NCI-H1694 (cell line): ENCODE measurements around the gene KDM4B.
"Not testable (repeated sequence)": the region's sequence is repeated elsewhere in the genome, so short reads cannot be mapped to it uniquely, and the experiment has no call there.

Source experiments
- DNase-seq: peaks from one replicate; lab custom pipeline; 2025; lab: John Stamatoyannopoulos, UW

Gene KDM4B

GRCh38 chr19:4967738-4968461, 1.0 kb upstream of the KDM4B start:
- no peak for DNase-seq

DNA sequence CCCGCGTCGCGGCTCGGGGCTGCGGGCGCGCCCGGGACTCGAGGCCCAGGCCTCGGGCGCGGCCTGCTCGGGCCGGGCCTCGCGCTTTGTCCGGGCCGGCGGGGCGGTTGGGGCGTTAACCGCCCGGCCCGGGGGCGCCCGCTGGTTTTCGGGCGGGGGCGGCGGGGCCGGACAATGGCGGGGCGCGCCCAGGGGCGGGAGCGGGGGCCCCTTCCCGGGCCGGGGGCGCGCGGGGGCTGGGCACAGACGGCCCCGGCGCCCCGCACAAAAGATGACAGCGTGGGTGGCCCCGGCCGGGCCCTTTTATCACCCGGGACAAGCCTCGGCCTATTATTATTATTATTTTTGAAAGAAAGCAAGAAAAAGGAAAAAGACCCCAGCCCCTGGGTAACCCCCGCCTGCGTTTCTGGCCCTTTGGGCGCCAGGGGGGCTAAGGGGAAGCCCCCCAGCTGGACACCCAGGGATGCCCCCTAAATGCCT, 419 bp downstream of the KDM4B start:
- no peak for DNase-seq

DNA sequence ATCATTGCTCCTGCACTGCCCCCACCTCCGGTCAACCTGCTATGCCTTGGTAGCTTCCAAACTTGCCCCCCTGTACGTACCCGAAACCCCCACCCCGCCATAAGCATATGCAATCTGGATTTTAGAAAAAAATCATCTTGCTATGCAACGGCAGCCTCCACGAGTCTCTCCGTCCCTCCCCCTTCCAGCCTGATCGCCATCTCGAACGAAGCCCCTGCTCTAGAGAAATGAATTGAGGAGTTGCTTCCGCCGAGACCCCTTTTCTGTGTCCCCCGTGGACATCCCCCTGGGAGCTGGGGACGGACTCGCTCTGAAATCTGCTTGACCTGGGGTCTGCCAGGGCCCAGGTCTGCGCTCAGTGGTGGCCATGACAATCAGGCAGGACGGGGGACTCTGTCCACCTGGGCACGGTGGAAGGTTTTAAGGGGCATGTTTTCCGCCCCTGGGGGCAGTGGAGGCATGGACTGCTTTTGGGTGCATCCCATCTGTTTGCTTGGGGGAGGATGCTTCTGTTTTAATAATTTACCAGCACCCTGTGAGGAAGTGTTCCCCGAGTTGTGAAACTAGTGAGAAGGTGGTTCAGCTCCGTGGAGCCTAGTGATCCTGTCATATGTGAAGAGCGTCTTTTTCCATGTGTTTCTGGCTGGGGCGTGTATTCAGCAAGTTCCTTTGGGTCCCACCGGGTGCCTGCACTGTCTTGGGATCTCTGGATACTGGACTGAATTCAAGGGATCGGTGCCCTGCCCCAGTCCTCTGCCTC, 1.0 kb downstream of the KDM4B start:
- no peak for DNase-seq

GRCh38 chr19:4970558-4971423, 1.9 kb downstream of the KDM4B start:
- DNase-seq: no peak

DNA sequence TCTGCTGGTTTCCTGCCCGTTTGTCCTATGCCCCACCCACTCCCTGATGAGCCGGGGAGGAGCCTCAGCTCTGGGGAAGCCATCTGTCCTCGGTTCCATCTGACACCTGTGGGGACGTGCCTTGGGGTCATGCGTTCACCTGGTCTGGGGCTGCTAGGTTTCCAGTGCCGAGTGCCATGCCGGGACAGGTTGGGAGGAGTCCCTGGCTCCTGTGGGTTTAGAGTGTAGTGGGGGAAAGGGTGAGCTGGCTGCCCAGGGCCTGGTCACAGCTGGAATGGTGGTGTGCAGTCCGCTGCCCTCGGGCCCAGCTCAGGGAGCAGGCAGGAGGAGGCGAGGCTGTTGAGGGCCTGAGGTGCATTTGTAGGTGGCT, 2.5 kb downstream of the KDM4B start:
- DNase-seq: no peak

DNA sequence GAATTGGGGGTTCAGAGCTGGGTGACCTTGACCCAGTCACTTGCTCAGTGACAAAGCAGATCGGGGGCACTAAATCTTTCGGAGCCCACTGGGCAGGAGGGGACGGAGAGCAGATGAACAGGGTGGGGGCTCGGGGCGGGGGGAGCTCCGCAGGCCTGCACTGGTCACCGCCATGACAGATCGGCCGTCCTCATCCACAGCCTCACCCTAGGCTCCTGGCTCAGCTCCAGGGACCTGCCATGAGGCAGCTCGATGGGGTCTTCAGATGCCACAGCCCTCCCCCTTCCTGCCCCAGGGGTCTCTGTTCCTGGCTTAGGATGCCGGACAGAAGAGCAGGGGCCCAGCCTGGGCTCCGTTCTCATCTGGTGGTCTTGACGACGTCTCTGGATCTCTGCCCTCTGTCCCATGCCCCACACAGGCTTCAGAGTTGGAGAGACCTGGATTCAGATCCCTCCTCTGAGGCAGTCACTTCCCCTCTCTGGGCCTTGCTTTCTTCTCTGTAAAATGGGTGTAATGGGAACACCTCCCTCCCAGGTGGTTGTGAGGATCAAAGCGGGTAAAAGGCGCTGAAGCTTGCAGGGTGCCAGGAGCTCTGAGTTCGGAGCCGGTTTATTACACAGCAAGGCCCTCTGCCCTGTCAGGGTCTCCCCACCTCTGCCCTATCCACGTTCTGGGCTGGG, 3.0 kb downstream of the KDM4B start:
- no peak for DNase-seq

GRCh38 chr19:4972509-4973230, 3.8 kb downstream of the KDM4B start:
- DNase-seq: no peak

- DNase-seq: no peak
Measured at GRCh38 chr19:4974880-4975469, 6.1 kb downstream of the KDM4B start.

DNA sequence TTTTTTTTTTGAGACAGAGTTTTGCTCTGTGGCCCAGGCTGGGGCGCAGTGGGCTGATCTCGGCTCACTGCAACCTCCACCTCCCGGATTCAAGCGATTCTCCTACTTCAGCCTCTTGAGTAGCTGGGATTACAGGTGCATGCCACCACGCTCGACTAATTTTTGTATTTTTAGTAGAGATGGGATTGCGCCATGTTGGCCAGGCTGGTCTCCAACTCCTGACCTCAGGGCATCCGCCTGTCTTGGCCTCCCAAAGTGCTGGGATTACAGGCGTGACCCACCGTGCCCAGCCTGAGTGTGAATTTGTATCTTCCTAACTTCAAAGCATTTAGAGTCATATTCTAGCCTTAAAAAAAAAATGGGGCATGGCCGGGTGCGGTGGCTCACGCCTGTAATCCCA, 6.7 kb downstream of the KDM4B start:
- DNase-seq: not testable (repeated sequence)

- DNase-seq: no peak
Measured at GRCh38 chr19:4976401-4977298, 7.7 kb downstream of the KDM4B start.

DNA sequence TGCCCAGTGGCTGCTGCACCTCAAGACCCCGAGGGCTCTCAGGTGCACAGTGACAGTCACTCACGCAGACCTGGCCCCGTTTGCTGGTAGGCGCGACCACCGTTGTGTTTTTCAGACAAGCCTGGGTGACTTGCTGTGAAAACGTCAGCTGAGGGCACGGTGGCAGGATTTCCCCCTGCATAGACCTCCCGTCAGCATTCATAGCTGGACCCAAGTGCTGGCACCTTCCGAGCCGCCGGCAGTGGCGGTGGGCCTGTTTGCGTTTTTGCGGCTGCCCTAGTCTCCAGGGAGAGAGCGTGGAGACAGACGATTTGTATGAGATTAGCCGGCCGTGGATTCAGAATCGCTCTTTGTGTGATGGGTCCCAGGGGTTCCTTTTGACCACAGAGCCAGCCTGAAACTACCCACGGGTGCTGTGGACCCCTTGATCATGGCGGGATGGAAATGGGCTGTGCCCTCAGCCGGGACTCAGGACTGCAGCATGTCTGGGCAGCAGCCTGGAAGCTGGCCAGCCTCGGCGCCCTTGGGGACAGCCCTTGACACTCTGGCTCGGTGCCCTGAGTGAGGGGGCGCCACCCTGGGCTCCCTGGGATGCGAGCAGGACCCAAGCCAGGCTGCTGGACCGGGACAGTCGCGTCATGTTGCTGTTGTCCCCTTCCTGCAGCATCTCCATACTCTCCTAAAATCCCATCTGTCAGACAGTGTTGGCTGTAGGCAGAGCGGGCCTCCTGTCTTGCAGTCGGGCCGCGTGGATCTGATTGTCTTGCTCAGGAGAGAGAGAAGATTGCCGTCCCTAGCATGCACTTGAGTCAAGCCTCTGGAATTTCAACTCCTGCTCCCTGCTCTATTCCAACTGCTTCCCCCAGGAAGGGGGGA, 8.6 kb downstream of the KDM4B start:
- DNase-seq: no peak

GRCh38 chr19:4979211-4979807, 10.4 kb downstream of the KDM4B start:
- no peak for DNase-seq

DNA sequence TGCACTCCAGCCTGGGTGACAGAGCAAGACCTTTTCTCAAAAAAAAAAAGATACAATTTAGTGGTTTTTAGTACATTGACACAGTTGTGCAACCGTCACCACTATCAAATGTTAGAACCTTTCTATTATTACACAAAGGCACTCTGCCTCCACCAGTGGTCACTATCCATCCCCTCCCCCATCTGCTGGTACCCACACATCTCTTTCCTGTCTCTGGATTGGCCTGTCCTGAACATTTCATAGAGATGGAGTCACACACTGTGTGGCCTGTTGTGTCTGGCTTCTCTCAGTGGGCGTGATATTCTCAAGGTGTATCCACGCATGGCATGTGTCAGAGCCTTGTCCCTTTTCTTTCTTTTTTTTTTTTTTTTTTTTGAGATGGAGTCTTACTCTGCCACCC, 11.2 kb downstream of the KDM4B start:
- DNase-seq: no peak

DNA sequence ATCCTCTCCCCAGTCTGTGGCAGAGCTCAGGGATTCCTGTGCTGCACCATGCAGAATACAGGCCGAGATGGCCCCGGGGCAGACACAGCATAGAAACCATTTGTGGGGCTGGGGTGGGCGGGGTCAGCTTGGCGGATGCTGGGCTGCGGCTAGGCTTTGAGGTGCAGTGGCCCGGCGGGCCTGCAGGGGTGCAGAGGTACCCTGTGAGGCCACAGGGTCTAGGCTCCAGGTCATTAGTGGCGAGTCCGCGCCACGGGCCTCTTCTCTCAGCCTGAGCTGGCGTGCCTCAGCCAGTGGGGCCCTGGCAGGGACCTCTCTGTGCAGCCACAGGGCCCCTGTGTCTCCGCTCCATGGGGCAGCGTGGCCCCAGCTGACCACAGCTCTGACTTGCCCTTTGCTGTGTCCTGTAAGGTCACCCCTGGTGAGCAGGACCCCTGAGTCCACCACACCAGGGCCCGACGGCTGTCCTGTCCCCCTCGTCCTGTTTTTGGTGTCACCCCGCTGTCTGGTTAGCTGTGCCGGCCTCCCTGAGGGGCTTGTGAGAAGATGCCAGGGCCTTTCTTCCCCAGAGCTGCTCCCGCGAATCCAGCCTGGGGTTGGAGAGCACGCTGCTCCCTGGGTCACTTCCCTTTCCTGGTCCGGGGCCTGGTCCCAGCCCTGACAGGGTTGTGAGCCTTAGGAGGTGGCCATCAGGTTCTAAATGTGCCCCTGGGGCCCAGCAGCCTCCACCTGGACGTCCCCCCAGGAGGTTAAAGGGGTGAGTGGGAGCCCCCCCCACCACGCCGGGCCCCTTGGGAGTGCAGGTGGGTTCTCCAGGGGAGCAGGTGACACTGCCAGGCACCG, 12.1 kb downstream of the KDM4B start:
- no peak for DNase-seq

GRCh38 chr19:4981681-4981958, 12.7 kb downstream of the KDM4B start:
- no peak for DNase-seq

GRCh38 chr19:4983346-4984105, 14.6 kb downstream of the KDM4B start:
- no peak for DNase-seq

DNA sequence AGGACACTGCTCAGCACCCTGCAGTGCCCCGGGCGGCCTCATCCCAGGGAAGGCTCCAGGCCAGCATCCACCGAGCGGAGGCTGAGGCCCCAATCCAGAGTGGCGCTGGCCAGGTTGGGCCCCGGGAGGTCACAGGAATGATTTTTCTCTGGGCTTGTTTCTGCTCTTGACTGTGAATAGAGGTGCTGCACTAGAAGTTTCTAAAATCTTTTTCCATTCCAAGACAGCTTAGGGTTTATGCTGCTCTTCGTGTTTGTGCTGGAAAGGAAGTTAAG, 15.1 kb downstream of the KDM4B start:
- DNase-seq: no peak
